HEK293 (cell line): ENCODE measurements around the gene ATP7B.

Experiments used
- HOXA7 ChIP-seq: sonication (generic); formaldehyde crosslinking; IDR thresholded peaks from 2 replicates; pipeline ENCODE4 v1.8.1; 2022; ENCODE audit warnings: missing genetic modification reagents, borderline replicate concordance
- TF ChIP-seq, protein P1 (sequence below): fragments of 450-650 bp; formaldehyde crosslinking; IDR thresholded peaks from 2 replicates; pipeline ENCODE4 v1.5.1; 2016; ENCODE audit warnings: missing biosample characterization, missing genetic modification characterization

DNA sequence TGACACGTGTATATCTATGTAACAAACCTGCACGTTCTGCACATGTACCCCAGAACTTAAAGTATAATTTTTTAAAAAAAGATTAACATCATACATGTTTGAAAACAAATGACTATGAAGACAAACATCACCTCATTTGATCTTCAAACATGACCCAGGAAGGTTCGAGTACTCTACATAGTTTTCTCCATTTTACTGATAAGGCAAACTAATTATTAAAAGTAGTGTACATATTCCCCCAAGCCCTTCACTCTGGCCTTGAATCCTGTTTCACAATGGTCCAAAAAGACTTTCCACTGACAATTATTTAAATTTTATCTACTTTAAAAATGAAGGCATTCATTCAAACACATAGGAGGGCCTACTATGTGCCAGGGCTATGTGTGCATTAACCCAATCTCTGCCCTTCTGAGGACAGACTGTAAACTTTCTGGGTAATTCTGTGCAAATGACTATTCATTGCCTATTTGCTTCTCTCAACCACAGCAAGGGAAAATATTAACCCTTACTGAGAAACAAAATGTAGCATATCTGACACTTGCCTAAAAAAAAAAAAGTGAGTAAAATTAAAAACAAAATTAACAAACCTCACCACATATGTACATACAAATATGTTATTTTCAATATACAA is 22.1 kb downstream of the ATP7B start:
- TF ChIP-seq, protein P1, sequence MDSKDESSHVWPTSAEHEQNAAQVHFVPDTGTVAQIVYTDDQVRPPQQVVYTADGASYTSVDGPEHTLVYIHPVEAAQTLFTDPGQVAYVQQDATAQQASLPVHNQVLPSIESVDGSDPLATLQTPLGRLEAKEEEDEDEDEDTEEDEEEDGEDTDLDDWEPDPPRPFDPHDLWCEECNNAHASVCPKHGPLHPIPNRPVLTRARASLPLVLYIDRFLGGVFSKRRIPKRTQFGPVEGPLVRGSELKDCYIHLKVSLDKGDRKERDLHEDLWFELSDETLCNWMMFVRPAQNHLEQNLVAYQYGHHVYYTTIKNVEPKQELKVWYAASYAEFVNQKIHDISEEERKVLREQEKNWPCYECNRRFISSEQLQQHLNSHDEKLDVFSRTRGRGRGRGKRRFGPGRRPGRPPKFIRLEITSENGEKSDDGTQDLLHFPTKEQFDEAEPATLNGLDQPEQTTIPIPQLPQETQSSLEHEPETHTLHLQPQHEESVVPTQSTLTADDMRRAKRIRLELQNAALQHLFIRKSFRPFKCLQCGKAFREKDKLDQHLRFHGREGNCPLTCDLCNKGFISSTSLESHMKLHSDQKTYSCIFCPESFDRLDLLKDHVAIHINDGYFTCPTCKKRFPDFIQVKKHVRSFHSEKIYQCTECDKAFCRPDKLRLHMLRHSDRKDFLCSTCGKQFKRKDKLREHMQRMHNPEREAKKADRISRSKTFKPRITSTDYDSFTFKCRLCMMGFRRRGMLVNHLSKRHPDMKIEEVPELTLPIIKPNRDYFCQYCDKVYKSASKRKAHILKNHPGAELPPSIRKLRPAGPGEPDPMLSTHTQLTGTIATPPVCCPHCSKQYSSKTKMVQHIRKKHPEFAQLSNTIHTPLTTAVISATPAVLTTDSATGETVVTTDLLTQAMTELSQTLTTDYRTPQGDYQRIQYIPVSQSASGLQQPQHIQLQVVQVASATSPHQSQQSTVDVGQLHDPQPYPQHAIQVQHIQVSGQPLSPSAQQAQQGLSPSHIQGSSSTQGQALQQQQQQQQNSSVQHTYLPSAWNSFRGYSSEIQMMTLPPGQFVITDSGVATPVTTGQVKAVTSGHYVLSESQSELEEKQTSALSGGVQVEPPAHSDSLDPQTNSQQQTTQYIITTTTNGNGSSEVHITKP (tag by site-specific recombination), result no peak
- no peak for TF ChIP-seq HOXA7 (CRISPR knock-in tag)
